NT2/D1 (cell line): Measurements from ENCODE around the gene RUNX2.

Experiments
- SUZ12 ChIP-seq: IDR thresholded peaks from 2 replicates; pipeline ENCODE4 v1.6.1; 2011; ENCODE audit not compliant: insufficient read length, insufficient read depth; ENCODE audit errors: extremely low read depth
- YY1 ChIP-seq: IDR thresholded peaks from 2 replicates; pipeline ENCODE4 v1.6.1; 2011; ENCODE audit not compliant: insufficient read length, insufficient read depth
- ZNF274 ChIP-seq: IDR thresholded peaks from 2 replicates; pipeline ENCODE4 v1.6.1; 2011; ENCODE audit warnings: mild to moderate bottlenecking, low read depth, low read length

- TF ChIP-seq YY1 (no peak), ZNF274 (no peak), SUZ12 (no peak)
These were observed 286.6 kb downstream of the RUNX2 start for GRCh38 chr6:45614488-45615285.
